ENCODE data around the gene LDB2.

LDB2 gene

DNA sequence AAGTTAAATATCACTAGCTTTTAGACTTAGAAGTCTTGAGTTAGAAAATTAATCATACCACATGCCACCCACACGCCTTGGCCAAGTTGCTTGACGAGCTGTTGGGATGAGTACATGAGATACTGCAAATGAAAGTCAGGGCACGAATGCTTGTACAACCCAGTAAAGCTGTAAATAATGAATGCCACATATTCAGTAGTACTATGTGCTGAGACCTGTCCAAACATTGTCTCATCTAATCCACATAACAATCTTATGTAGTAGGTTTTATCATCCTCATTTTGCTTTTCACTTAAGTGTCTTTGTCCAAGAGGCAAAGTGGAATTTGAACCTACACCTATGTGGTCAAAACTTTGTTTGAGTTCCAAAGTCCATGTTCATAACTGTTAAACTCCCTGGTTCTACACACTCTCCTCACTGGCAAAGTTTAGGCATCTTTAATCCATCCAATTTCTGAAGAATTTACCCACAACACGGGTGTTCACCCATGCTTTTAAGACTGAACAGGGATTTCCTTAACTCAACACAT is 74.1 kb downstream of the LDB2 start:
- H3K4me3 ChIP-seq (ENCODE audit: low read length, poor library complexity, severe bottlenecking), result no peak overlapping the region
- TF ChIP-seq EZH2phosphoT487 (IDR thresholded peaks at IDR 0.05; ENCODE audit: borderline replicate concordance), result no peak
- TF ChIP-seq, protein P1, sequence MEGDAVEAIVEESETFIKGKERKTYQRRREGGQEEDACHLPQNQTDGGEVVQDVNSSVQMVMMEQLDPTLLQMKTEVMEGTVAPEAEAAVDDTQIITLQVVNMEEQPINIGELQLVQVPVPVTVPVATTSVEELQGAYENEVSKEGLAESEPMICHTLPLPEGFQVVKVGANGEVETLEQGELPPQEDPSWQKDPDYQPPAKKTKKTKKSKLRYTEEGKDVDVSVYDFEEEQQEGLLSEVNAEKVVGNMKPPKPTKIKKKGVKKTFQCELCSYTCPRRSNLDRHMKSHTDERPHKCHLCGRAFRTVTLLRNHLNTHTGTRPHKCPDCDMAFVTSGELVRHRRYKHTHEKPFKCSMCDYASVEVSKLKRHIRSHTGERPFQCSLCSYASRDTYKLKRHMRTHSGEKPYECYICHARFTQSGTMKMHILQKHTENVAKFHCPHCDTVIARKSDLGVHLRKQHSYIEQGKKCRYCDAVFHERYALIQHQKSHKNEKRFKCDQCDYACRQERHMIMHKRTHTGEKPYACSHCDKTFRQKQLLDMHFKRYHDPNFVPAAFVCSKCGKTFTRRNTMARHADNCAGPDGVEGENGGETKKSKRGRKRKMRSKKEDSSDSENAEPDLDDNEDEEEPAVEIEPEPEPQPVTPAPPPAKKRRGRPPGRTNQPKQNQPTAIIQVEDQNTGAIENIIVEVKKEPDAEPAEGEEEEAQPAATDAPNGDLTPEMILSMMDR (conservative IDR thresholded peaks at IDR 0.05; ENCODE audit: low read length), result no peak
- H3K4me1 ChIP-seq (ENCODE audit: insufficient read depth, low read length, poor library complexity, severe bottlenecking), result no peaks in the 10 kb centered on the region
- no peaks in the 10 kb centered on the region for H3K9me3 ChIP-seq (ENCODE audit: insufficient read depth, low read depth, low read length)
- H3K9me2 ChIP-seq (replicated peaks; ENCODE audit: low read depth, low read length), result no peaks in the 10 kb centered on the region
- no peaks in the 10 kb centered on the region for H4K20me1 ChIP-seq (ENCODE audit: insufficient read depth, low read length, poor library complexity, severe bottlenecking)
- no peaks in the 10 kb centered on the region for H3K27me3 ChIP-seq (ENCODE audit: insufficient read depth, low read length, poor library complexity, severe bottlenecking)
- no peak overlapping the region for H3K9ac ChIP-seq (ENCODE audit: low read depth, low read length, poor library complexity, severe bottlenecking)
- H3K79me2 ChIP-seq (ENCODE audit: insufficient read depth, low read length), result no peaks in the 10 kb centered on the region
- H2AFZ ChIP-seq (ENCODE audit: low read length), result no peak overlapping the region
- no peaks in the 10 kb centered on the region for H3K36me3 ChIP-seq (ENCODE audit: insufficient read depth, low read length)
- H3K4me2 ChIP-seq (ENCODE audit: low read depth, low read length, poor library complexity, severe bottlenecking), result no peak overlapping the region
- H3F3A ChIP-seq (ENCODE audit: low read depth), result no peaks in the 10 kb centered on the region

DNA sequence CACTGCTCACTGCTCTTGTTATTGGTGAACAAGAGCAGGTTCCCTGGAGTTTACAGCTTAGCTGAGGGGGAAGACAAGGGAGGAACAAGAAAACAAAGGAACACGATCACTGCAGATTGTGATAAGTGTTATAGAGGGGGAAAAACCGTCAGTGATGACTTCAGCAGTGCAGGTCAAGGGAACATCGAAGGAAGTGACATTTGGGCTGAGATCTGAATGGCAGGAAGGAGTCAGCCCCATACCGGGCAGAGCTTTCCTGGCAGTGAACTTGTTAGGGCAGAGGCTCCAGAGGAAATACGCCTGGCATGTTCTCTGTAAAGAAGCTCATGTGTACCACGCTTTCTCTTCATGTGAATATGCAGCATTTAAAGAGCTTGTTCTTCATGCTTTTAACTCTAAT is 78.1 kb downstream of the LDB2 start:
- Histone ChIP-seq H3K4me1 (ENCODE audit: insufficient read depth, low read length, poor library complexity, severe bottlenecking) (no peaks in the 10 kb centered on the region), H3K4me2 (ENCODE audit: low read depth, low read length, poor library complexity, severe bottlenecking) (no peak overlapping the region), H3K4me3 (ENCODE audit: low read length, poor library complexity, severe bottlenecking) (no peak overlapping the region), H3K79me2 (ENCODE audit: insufficient read depth, low read length) (no peaks in the 10 kb centered on the region), H3K27me3 (ENCODE audit: insufficient read depth, low read length, poor library complexity, severe bottlenecking) (no peaks in the 10 kb centered on the region), H3K36me3 (ENCODE audit: insufficient read depth, low read length) (no peaks in the 10 kb centered on the region), H3F3A (ENCODE audit: low read depth) (no peaks in the 10 kb centered on the region), H4K20me1 (ENCODE audit: insufficient read depth, low read length, poor library complexity, severe bottlenecking) (no peaks in the 10 kb centered on the region), H3K9ac (ENCODE audit: low read depth, low read length, poor library complexity, severe bottlenecking) (no peak overlapping the region), H3K9me2 (replicated peaks; ENCODE audit: low read depth, low read length) (no peaks in the 10 kb centered on the region), H2AFZ (ENCODE audit: low read length) (no peak overlapping the region), H3K9me3 (ENCODE audit: insufficient read depth, low read depth, low read length) (no peaks in the 10 kb centered on the region)
- TF ChIP-seq, protein P1 (conservative IDR thresholded peaks at IDR 0.05; ENCODE audit: low read length), result no peak
- no peak for TF ChIP-seq EZH2phosphoT487 (IDR thresholded peaks at IDR 0.05; ENCODE audit: borderline replicate concordance)

DNA sequence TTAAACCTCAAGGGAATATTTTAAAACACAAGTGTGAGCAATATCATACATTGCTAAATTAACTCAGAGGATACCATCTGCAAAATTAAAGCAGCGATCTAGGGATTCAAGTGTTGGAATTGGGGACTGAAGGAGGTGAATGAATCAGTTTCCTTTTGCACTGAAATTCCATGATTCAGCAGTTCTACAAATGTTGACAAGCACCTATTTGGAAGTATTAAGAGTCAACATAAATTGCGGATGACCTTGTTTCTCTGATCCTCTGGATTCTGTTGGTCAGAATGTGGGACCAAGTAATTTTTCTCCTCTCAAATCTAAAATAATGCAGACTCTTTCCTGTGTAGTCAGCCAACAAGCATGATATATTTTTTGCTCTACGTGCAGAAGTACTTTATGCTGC is 78.8 kb downstream of the LDB2 start:
- no peaks in the 10 kb centered on the region for H3K79me2 ChIP-seq (ENCODE audit: insufficient read depth, low read length)
- no peak overlapping the region for H2AFZ ChIP-seq (ENCODE audit: low read length)
- H3K4me3 ChIP-seq (ENCODE audit: low read length, poor library complexity, severe bottlenecking), result no peak overlapping the region
- H4K20me1 ChIP-seq (ENCODE audit: insufficient read depth, low read length, poor library complexity, severe bottlenecking), result no peaks in the 10 kb centered on the region
- H3K9ac ChIP-seq (ENCODE audit: low read depth, low read length, poor library complexity, severe bottlenecking), result no peak overlapping the region
- H3K4me2 ChIP-seq (ENCODE audit: low read depth, low read length, poor library complexity, severe bottlenecking), result no peak overlapping the region
- H3K36me3 ChIP-seq (ENCODE audit: insufficient read depth, low read length), result no peaks in the 10 kb centered on the region
- no peaks in the 10 kb centered on the region for H3K4me1 ChIP-seq (ENCODE audit: insufficient read depth, low read length, poor library complexity, severe bottlenecking)
- no peaks in the 10 kb centered on the region for H3F3A ChIP-seq (ENCODE audit: low read depth)
- no peaks in the 10 kb centered on the region for H3K9me2 ChIP-seq (replicated peaks; ENCODE audit: low read depth, low read length)
- H3K27me3 ChIP-seq (ENCODE audit: insufficient read depth, low read length, poor library complexity, severe bottlenecking), result no peaks in the 10 kb centered on the region
- H3K9me3 ChIP-seq (ENCODE audit: insufficient read depth, low read depth, low read length), result no peaks in the 10 kb centered on the region
- TF ChIP-seq EZH2phosphoT487 (IDR thresholded peaks at IDR 0.05; ENCODE audit: borderline replicate concordance), result no peak
- TF ChIP-seq, protein P1 (conservative IDR thresholded peaks at IDR 0.05; ENCODE audit: low read length), result no peak

All from Loucy (cell line).